Stimulated activated CD8-positive, alpha-beta memory T cell treated with anti-CD3 and anti-CD28 coated beads, Interleukin-15, amount 100 ng/mL, for 4 hours (primary cell): ENCODE measurements around the gene PPP2R5E.
"Not testable (repeated sequence)": the region's sequence is repeated elsewhere in the genome, so short reads cannot be mapped to it uniquely, and the experiment has no call there.

Experiments used
- DNase-seq, 2 donors: peaks; one replicate each; pipeline ENCODE4 v3.0.0-alpha.2; 2020; ENCODE audit warnings: low read depth in 2 of 2

PPP2R5E gene

DNA sequence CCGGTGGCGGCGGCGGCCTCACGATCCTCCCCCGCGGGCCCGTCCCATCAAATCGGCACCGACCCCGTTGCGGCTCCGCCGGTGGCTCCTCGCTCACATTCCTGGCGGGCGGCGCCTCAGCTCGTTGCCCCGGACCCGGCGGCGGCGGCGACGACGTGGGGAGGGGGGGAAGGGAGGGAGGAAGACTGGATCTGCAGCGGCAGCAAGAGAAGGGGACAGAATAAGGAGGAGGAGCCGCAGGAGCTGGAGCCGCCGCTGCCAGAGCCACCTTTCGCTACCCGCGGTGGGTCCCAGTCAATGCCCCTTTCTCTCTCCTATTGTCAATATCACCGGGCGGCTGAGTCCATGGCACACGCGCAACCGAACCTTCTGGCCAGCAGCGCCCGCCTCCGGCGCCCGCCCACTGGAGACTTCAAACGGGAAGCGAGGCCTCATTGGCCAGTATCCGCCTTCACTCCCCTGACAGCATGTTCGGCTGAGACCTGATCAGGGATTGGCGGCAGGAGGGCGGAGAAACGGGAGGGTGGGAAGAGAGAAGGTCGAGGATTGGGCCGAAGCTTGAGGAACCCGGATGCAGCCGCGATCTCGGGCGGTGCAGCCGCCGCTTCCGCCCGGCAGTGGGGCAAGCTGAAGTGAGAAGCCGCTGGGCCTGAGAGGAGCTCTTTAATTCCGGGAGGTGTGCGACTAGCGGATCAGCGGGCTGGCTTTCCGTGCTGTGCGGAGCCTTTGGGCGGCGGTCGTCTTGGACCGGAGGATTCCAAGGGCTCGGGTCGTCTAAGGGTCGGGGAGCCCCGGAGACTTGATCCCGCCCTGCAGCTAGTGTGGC, at the start of gene PPP2R5E:
Gene PPP2R5E, minus strand, starts transcription at position 378 of the 826 bp plus-strand sequence. CDS start 3,692 bp downstream, outside the sequence.
- peak; percentile 94 to 96 for DNase-seq

DNA sequence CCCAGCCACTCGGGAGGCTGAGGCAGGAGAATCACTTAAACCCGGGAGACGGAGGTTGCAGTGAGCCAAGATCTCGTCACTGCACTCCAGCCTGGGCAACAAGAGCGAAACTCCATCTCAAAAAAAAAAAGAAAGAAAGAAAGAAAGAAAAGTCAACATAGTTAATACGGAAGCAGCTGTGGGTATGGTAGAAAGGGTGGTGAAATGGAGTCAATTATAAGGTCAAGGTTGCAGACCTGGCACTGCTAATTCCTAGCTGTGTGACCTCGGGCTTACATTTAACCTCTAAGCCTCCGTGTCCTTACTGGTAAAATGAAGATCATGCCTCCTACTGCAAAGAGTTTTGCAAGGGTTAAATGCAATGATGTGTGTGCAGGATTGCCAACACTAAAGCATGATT, 39.9 kb upstream of the PPP2R5E start:
- DNase-seq: not testable (repeated sequence)

DNA sequence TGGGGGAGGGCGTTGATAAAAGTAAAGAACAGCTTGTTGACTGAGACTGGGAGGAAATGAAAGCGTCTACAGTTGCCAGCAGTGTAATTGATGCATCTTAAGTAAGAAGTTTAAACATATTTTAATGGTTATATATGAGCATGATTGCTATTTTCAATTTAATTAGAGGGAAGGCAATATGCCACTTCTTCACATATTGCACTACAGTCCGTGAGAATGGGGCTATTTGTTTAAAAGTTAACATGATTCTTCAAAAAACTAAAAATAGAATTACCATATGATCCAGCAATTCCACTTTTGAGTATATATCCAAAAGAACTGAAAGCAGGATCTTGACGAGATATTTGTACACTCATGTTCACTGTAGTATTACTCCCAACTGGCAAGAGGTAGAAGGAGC, 38.3 kb upstream of the PPP2R5E start:
- DNase-seq: no peak

DNA sequence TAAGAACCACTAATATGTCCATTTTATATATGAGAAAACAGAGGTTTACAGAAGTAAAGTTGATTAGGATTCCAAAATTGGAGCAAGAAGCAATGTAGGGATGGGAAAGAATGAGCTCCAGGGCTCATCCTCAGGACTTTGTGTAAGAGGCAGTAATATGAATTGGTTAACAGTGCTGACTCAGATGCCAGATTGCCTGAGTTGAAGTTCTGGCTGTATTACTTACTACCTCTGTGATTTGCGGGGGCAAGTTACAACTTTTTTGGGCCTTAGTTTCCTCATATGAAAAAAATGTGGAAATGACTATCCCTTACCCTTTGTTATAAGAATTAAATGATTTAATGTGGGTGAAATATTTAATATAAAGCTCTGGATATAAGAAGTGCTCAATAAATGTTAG, 35.1 kb upstream of the PPP2R5E start:
- DNase-seq: no peak

DNA sequence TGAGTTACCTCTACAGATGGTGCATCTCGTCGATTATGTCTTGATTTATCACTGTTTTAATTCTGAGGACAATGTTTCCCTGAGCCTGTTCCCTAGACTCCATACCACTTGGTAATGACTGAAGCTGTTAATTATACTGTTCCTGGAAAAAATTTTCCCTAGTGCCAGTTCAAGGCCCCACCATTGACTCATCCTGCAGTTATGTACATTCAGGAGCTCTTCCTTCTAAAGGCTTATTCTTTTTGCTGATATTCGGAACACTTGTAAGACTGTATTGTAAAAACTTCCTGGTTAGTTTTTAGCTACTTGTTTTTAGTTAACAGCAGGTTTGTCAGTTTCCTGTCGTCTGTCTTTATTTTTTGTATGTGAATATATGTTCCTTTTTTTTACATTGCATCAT, 30.4 kb upstream of the PPP2R5E start:
- no peak for DNase-seq

DNA sequence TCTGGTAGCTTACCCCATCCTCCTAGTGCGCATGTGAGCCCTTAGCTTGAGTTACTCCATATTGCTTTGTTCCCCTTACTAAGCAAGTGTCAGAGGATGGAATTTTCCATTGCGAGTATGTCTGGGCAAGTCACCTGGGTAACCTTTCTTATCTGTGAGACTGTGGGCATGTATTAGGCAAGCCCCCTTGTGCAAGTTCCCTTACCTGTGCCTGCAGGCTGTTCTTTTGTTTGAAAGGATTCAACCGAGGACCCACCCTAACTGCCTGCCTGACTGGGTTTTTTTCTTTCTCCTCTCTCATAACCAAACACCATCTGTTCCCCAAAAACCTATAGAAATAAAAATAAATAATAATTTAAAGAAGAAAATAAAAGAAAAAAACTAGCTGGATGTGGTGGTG, 22.3 kb upstream of the PPP2R5E start:
- DNase-seq: no peak

DNA sequence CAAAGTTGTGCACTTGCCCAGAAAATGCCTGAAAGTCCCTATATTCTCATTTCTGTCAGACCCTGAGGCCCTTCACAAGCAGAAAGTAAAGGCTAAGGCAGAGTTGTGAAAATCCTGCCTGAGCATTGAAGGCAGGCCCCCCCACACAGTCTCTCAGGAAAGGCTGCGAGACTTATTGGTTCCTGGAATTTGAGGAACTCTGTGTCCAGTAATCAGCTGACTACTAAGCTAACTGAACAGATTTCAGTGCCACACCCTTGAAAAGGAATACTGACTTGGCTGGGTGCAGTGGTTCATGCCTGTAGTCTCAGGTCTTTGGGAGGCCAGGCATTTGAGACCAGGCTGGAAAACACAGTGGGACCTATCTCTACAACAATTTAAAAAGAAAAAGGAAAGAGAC, 21.1 kb upstream of the PPP2R5E start:
- no peak for DNase-seq

DNA sequence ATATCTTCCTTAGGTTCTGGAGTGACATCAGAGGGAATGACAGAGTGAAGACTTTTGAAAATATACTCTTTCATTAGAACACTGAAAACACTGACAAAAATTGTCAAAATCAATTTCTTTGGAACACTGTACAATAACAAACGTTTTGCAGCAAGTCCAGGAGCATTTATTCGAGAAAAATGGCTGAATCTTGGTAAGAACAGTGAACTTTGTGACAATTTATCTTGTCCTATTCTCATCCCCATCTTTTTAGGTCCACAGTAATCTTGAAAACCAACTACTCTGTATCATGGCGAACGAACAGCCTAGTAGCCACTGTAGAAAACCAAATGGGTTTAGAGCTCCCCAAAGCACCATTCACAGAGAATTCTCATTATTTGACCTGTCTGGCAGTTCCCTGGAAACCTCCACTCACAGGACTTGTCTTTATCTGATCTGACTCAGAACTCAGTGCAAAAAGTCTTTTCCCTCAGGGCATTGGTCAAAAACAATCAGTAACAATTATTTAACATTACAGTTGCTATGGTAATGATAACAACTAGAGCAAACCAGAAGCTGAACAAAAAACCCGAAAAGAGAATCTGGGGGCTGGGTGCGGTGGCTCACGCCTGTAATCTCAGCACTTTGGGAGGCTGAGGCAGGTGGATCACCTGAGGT, 20.3 kb upstream of the PPP2R5E start:
- no peak for DNase-seq

DNA sequence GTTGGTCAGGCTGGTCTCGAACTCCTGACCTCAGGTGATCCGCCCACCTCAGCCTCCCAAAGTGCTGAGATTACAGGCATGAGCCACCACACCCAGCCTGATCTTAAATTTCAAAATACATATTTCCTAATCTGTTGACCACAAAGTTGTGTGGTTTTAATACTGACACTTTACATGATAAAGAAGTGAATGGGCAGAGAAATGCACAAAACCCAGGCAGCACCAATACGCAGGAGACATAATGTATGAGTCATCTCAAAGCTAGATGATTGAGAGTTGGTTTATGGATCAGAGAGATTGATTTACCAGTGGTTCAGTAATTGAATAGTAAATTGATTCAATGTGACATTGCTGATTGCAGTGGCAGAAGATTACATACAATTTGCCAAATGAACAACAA, 19.2 kb upstream of the PPP2R5E start:
- no peak for DNase-seq

DNA sequence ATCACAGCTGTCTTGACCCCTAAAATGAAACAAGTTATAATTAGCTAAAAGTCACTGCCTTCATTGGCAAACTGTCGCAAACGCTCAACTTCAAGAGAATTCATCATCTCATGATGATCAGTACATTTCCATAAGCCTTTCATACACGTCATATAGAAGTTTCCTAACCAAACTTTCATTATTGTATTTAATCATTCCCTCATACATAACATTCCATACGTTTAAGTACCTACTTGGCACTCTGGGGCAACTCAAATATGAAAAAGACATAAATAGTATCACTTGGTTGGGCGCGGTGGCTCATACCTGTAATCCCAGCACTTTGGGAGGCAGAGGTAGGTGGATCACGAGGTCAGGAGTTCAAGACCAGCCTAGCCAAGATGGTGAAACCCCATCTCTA, 12.4 kb upstream of the PPP2R5E start:
- DNase-seq: no peak

DNA sequence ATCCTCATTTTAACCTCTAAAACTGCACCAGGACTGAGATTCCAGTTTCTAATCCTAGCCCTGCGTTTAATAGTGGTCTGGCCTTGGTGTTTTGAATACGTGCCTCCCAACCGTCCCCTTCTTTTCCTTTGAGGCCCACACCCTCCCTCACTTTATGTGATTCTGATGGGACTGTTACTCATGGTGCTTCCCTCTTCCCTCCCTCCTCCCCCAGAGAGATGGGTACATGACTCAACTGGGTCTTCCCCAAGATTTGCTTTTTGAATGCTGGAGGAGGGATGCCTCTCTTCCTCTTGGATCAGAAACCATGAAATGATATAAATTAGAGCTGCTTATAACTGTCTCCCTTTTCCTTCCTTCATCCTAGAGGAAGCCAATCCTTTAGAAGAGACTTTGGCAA, 8.2 kb upstream of the PPP2R5E start:
- no peak for DNase-seq

DNA sequence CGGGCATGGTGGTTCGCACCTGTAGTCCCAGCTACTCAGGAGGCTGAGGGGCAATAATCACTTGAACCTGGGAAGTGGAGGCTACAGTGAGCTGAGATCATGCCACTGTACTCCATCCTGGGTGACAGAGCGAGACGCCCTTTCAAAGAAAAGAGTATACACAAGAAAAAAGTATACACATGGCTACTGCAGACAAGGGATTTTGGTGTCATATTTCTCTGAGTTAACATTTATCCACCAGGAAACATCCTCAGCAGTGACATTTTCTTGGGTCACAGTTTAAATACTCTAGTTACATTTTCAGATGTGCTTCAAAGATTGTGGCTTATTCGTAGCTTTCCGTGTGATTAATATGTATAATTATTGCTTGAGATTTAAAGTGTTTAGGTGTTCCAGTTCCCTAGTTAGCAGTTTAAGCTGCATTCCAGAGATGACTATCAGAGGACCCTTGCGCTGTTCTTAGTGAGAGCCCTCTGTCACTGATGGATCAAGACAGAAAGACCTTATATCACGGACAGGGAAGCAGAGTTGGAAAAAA, 4.7 kb upstream of the PPP2R5E start:
- DNase-seq: no peak

DNA sequence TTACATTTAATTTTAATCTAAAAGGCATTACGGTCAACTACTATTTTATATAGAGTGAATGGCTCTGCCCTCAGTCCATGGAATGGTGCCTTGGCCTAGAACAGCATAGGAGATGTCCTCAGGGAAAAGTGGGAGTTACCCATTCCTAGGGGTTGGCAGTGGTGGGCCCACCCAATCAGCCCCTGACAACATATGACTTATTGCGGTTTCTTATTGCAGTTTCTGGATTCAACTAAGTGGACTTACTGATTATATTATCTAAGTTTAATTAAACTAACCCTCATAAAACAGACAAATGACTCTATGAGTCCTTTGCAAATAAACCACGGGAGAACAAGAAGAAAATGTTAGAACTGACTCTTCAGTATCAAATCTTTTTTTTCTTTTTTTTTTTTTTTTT, 2.3 kb upstream of the PPP2R5E start:
- no peak for DNase-seq

DNA sequence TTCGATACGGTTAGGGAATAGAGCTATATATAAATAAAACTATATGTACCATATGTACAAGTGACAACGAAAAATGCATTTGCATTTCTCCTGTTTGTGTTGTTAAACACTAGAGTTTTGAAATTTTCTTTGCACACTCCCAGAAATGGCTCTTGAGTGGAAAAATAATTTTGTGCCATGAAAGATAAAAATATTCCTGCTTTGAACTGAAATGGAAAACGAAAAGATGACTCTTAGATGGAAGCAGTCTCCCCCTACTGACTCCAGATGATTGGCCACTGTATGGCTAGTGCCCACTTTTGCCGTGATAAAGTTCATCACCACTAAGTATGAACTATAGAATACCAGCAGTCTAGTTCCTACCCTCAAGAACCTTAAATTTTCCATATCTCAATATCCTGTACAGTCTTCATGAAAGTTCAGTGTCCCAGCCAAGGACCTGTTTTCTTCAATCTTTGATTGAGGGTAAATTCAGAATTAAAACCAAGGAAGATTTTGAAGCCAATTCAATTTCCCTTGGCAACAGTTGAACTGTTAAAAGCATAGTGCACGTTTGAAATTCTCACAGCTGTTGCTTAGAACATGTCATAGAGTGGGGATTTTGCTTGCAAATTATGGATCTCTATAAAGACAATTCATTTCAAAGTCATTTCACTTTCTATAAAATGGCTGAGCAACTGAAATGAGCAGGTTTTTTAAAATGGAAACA, 1.6 kb upstream of the PPP2R5E start:
- no peak for DNase-seq

DNA sequence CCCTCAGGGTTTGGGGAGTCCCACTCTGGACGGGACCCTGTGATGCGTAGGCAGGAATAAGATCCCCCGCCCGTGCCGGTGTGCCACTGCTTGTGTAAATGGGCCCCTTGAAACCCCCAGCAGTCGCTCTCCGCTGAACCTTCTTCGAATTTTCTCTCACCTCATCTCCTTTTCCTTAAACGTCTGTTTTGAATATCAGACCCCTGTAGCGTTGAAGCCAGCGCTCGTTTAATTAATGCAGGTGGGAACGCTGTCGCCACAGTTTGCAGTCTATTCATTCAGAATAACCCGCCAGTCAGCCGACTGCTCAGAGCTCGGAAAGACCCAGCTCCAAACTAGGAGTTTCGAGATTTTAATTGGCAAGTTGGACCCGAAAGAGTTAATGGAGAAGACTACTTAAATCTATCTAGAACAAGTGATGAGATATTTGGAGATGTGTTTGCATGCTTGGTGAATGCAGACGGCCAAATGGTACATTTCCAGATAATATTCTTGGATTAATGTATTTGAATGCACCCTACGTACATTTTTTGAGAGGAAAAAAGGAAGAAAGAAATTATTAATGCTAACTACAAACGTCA, 739 bp upstream of the PPP2R5E start:
- DNase-seq: no peak

DNA sequence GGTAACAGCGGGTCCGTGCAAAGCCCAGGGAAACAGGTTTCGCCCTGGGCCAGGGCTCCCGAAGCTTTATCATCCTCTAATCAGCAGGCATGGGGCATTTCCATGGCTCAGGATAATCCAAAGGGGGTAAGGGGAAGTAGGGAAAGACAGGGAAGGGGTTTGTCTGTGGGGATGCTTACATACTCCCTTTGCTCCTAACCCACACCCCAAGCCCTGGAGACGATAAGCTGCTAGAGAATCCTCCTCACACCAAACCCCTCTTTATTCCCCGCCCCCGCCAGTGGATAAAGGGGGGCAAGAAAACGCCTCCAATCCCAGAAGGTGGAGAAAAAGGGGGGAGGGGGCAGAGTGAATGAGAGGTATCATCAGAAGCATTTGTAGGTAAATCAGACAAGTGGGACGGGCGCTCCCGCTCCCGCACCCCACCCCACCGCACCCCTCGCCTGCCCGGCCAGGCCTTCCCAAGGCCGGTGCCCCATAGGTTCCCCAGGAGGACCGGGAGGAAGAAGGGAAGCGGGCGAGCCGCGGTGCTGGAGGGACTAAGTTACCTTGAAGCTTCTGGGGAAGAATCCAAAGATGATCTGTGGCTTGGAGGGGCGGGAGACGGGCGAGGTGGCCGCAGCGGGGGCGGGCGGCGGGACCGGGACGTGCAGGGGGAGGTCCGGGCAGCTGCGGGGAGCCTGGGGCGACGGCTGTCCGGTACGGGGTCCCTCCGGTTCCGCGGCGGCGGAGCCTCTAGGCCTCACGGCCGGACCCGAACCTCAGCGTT, 762 bp downstream of the PPP2R5E start:
- no peak for DNase-seq

DNA sequence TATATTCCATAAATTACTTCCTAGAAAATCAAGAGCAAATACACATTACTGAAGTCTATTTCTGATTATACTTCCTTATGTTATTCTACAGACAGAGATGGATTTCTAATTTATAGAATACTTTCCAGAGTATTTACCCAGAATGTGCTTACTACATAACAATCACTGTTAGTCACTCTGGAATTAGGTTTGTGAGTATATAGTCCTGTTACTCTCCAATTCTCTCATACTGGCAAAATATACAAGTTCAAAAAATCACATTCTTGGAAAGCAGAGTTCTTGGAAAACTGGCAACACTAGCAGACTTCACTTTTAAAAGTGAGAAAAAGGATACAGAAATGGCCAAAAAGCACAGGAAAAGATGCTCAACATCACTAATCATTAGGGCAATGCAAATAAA, 7.3 kb downstream of the PPP2R5E start:
- DNase-seq: no peak

DNA sequence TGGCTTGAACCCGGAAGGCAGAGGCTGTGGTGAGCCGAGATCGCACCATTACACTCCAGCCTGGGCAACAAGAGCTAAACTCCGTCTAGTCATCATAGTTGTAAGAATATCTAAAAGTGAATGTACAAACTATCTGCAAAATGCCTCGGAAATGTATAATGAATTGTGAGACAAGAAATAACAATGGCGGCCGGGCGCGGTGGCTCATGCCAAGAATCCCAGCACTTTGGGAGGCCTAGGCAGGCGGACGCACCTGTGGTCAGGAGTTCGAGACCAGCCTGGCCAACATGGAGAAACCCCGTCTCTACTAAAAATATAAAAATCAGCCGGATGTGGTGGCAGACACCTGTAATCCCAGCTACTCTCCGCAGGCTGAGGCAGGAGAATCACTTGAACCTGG, 9.7 kb downstream of the PPP2R5E start:
- DNase-seq: no peak

DNA sequence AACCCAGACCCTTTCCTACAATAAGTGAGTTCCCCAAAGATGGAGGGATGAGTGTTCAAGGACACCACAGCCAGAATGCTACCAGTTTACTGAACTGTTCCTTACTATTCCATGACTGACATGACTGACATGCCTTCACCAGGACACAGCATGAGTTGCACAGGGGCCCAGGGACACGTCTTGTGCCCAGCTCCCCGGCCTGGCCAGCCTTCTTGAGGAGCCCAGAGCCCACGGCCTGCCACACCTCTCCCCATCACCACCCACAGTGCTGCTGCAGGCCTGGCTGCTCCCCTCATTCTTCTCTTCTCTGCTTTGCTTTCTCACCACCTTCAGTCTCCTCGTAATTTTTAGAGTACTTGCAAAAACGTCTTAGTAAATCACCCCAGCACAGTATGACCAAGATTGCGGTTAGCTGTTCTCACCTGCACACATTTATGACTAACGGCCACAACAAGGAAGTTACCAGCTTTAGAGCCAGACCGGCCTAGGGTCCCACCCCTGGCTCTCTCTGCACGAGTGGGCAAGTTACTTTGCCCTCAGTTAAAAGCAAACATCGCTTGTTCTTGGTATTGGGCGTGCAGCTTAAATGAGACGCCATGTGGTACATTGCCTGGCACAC, 18.5 kb downstream of the PPP2R5E start:
- DNase-seq: no peak

DNA sequence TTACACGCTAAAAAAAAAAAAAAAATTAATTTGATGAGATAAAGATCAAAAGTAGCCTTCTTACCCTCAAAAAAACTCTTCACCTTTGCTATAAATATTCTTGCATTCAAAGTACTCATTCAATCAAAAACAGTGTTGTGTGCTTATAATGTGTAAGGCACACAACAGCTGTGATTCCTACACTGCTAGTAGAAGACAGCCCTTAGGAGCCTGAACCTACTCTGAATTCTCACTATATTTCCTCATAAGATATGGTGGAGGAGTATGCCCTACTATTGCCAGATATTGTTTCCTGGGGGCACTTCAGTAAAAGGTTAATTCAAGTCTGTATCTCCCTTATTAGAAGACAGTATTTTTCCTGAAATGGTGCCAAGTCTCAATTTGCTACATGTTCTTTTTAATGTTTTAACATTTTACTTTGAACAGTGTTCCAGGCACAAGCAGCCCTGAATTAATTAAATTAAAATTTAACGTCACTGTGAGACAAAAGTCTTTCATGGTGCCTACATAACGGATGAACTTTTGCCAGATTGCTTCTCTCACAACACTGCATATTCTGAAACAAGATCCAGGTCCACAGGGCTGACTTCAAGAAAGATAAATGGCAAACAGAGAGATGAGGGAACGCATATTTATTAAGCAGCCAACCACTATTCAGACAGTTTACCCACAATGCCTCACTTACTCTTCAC, 19.3 kb downstream of the PPP2R5E start:
- no peak for DNase-seq
